ENCODE results near the gene HSD17B12.
"Not testable (repeated sequence)": the region's sequence is repeated elsewhere in the genome, so short reads cannot be mapped to it uniquely, and the experiment has no call there.

Gene HSD17B12

DNA sequence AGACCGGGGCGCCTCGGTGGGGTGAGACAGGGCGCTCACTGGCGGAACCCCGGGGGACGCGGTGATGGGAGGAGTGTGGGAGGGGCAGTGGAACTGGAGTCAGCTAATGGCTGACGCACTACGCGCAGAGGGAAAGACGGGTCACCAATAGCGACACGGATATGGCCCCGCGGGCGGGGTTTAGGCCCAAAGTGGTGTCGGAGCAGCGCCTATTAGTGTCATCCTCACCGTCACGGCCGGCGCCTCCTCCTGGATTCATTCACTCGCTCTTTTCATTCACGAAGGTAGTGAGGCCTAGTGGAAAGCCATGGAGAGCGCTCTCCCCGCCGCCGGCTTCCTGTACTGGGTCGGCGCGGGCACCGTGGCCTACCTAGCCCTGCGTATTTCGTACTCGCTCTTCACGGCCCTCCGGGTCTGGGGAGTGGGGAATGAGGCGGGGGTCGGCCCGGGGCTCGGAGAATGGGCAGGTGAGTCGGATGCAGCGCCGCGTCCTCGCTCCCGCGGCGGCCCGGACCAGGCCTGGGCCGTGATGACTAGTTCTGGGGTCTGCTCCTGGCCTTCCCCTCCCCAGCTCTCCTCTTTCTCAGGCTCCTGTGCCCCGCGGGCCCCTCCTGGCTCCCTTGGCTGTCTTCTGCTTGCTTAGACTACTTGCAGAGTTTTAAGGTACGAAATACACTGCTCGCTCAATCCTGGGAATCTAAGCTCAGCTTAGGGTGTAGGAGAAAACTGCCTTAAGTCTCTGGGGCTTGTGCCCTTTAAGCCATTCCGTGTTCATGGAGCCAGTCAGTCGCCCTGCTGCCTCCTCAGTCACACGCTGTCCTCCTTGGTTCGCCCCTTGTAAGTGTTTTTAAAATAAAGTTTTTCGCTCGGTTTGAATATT, at the start of gene HSD17B12:
Gene HSD17B12 (plus strand): TSS at position 218 of the 880 bp plus-strand sequence. CDS start 90 bp downstream, at position 308.
- DNase-seq: peak; percentile 99

GRCh38 chr11:43631732-43632131, 48.8 kb upstream of the HSD17B12 start:
- DNase-seq: no peak

DNA sequence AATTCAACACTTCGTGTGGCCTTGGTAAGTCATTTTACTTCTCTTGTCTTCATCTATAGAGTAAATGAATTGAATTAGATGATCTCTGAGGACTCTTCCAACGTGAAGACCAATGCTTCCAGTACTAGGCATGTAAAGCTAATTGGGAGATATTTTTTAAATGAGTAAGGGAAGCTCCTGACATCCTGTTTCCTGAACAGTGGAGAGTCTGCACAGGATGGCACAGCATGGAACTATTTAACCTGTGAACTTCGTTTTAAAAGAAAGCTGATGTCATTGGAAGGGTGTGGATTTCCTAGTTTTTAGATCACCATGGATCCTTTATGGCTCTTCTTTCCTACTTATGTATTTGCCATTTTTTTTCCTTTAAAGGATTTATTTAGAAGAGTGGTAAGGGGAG, 48.4 kb upstream of the HSD17B12 start:
- DNase-seq: no peak

- DNase-seq: no peak
These were observed 41.8 kb upstream of the HSD17B12 start for GRCh38 chr11:43638717-43639116.

DNA sequence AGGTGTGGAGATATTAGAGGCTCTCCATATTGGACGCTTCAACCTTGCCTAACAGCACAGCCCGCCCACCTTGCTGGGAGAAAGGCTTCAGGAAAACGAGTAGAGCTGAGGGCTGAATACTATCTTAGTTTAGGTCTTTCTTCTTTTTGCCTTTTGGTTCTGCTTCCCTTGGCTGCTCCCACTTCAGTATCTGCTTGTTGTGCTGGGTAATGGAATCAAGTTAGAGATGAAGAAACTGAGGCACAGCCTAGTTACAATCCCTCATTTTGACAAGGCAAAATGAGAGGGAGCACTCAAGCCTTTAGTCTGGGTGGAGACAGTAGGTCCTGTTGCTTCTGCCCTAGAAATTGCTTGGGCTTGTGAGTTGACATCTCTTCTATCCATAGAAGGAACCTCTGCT, 41.3 kb upstream of the HSD17B12 start:
- no peak for DNase-seq

GRCh38 chr11:43639920-43640319, 40.6 kb upstream of the HSD17B12 start:
- no peak for DNase-seq

GRCh38 chr11:43643898-43644620, 36.5 kb upstream of the HSD17B12 start:
- peak; percentile 87 for DNase-seq

GRCh38 chr11:43644621-43645299, 35.8 kb upstream of the HSD17B12 start:
- DNase-seq: peak; percentile 18

DNA sequence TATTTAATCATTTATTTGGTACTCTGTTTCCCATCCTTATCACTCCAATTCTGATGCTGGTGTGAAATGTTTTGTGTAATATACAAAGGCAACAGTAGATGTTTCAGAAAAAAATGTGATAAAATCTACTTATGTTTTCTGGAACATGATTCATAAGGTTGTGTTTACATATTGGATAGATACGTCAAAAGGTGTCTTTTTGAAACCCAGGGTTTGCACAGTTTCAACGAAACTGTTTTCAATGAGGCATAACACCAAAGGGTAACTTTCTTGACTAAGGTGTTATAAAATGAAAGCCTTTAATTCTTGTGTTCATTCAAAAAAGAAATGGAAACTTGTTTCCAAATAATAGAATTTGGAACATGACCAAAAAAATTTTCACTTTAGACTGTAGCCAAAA, 33.8 kb upstream of the HSD17B12 start:
- no peak for DNase-seq

- no peak for DNase-seq
These were observed 31.6 kb upstream of the HSD17B12 start for GRCh38 chr11:43648888-43649287.

DNA sequence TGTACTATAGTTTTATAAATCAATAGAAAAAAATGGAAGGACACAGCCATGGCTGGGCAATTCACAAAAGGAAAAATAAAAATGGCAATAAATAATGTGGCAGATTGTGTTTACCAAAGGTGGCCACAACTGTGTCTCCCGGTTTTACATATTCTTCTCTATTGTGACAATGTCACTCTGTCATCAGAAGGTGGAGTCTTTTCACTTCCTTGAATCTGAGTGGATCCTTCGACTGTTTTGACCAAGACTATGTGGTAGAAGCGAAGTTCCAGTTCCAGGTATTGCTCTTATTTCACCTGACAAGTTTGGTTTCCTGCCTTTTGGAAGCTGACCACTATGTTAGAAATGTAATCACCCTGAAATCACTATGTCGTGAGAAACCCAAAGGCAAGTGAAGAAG, 31.0 kb upstream of the HSD17B12 start:
- no peak for DNase-seq

GRCh38 chr11:43649921-43650320, 30.6 kb upstream of the HSD17B12 start:
- no peak for DNase-seq

GRCh38 chr11:43663018-43663417, 17.5 kb upstream of the HSD17B12 start:
- DNase-seq: not testable (repeated sequence)

- DNase-seq: no peak
These were observed 16.2 kb upstream of the HSD17B12 start for GRCh38 chr11:43664295-43664694.

DNA sequence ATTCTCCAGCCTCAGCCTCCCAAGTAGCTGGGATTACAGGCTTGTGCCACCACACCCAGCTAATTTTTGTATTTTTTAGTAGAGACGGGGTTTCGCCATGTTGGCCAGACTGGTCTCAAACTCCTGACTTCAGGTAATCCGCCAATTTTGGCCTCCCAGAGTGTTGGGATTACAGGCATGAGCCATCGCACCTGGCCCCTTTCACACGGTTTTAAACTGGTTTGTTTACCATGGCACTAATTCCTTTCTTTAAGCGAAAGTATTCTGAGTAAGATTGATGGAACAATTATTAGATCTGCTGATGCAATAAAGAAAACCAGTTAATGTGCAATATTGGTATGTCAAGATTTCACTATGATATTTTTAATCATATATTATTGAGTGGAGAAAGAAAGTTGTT, 9.3 kb upstream of the HSD17B12 start:
- not testable (repeated sequence) for DNase-seq

DNA sequence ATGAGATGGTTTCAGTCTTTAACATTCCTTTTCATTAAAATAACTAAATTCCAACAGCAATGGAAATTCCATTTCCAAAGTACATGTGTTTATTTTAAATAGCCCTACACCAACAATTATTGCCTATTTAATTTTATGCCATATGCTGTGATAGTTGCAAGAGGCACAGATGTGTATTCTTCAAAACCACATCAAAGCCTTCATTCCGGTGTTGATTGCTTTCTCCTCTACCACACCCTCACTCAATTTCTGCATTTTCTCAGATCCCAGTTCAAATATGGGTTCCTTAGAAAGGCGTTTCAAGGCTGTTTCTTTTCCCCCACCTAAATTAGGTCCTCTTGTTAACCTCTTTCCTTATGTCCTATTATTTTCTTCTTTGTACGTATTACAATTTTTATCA, 6.0 kb upstream of the HSD17B12 start:
- no peak for DNase-seq

DNA sequence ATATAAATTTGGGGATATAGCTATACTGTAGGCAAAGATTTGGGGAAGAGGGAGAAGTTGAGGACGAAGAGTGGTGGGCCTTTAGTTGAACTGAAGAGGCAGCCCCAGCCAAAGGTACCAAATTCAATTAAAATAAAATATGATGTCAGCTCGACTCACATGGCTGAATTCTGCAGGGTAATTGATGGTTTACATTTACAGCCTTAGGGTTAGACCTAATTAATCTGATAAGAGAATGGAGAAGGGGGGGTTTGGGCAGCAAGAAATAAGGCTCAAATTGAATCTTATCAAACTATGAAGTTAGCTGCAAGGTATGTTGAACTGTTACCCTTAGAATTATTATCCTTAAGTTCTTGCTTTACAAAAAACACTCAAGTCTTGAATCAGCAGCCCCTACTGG, 3.6 kb upstream of the HSD17B12 start:
- no peak for DNase-seq

DNA sequence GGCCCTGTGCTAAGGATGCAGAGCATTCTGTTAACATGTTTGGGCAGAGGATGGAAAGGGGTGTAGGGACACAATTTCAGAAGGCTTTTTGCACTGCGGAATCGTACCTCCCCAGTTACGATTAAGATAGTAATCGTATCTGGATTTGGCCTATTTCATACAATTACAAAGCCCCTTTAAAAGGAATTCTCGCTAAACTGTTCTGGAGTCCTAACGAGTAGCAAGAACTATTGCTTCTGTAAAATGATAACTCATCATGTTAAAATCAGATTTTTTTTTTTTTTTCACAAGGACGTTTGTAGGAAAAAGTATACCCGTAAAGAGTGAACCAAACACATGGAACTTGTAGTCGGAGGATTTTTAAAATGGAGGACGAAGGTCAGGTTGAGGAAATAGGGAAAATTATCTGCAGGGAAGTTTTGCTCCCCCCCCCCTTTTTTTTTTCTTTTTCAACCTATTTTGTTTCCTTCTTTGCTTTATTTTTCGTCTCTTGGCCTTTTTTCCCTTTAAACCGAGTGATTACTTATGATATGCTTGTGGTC, 934 bp downstream of the HSD17B12 start:
- peak; percentile 33 for DNase-seq

- peak; percentile 55 for DNase-seq
These were observed 1.5 kb downstream of the HSD17B12 start for GRCh38 chr11:43682081-43682480.

- peak; percentile 23 for DNase-seq
These were observed 4.9 kb downstream of the HSD17B12 start for GRCh38 chr11:43685440-43685839.

DNA sequence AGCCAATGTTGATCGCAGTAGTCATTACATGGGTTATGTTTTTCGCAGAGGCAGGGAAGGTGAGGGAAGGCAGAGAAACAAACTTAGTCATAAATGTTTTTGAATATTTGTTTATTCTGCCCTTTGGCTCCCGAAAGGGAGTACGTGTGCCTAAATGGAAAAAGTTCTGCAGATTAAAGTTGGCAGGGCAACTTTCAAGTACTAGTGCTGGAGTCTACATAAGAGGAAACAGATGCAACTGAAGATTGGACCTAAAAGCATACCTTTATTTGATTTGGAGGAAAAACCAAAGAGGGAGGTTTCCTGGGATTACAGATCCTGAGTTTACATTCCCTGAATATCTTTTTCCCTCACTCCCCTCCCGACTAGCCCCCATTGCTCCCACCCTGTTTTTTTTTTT, 5.7 kb downstream of the HSD17B12 start:
- DNase-seq: no peak

- peak; percentile 13 for DNase-seq
These were observed 6.7 kb downstream of the HSD17B12 start for GRCh38 chr11:43687120-43687791.

DNA sequence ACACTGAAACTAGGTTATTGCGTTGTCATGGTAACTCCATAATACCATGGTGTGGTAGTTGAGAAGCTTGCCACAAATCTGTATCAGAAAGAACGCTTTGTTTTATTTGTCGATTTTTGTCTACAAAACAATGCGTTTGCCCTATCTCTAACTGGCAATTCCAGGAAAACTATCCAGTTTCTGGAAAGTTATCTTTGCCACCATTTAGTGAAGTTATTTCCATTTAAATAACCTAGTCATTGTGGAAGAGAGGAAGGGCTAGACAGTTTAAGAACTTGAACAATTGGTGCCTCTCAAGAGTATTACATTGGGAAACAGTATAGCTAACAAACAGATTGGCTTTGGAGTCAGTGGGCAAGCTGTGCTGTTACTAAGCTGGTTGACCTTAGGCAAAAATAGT, 7.9 kb downstream of the HSD17B12 start:
- no peak for DNase-seq
